Bronchial epithelial cell (primary cell): ENCODE measurements around the gene USF2. TPM values are rescaled to one million over a fixed set of nuclear protein-coding genes. Genes with fewer than 3 reads are reported as not detected.

Experiments
- DNase-seq: peaks from one replicate; pipeline ENCODE4 v3.0.0-alpha.2; 2010; ENCODE audit warnings: low read depth
- FAIRE-seq: peaks from 2 replicates; lab custom pipeline; 2011; peaks lifted over from hg19 to GRCh38; lab: Jason Lieb, UNC
- H3K27me3 ChIP-seq: 2 replicates; pipeline ENCODE4 v1.5.1; 2011; ENCODE audit warnings: low read length; ENCODE audit not compliant: control insufficient read depth, insufficient read depth
- H3K36me3 ChIP-seq: 2 replicates; pipeline ENCODE4 v1.5.1; 2011; ENCODE audit warnings: low read length; ENCODE audit not compliant: control insufficient read depth, insufficient read depth
- H3K4me3 ChIP-seq: 2 replicates; pipeline ENCODE4 v1.5.1; 2011; ENCODE audit warnings: mild to moderate bottlenecking, low read depth, low read length, control low read depth
- total RNA-seq: library from RNA; depleted of rRNA; stranded (reverse); fragments of >200 nt; gene quantifications from 2 replicates; pipeline ENCODE4 v1.2.1, GENCODE V29; 2014
- TF ChIP-seq, protein P1 (sequence below): IDR thresholded peaks from 2 replicates; pipeline ENCODE4 v1.5.1; 2011; ENCODE audit warnings: mild to moderate bottlenecking, moderate library complexity, low read length, control low read depth, inconsistent platforms; ENCODE audit not compliant: insufficient read depth, severe bottlenecking

The USF2 gene
- total RNA-seq, 1 donor from 2014 or later: 60.8 TPM

DNA sequence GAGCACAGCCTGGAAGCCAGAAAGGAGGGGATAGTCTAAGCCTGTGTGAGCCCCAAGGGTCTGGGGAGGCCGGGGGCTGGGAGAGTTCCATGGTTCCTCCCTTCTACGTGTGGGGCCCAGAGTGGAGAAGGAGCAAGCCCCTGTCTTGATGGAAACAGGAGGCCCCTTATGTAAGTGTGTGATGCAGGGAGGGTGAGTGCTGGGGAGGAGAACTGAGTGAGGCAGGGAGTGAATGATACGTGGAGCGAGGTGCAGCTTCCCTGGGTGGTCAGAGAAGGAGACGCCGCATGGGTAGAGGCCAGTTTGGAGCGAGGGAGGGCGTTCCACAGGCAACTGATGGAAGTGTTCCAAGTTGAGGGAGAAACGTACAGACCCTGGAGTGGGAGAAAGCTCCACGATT, 39.2 kb downstream of the USF2 start:
- no peak overlapping the region for H3K4me3 ChIP-seq
- H3K27me3 ChIP-seq: no peaks in the 10 kb centered on the region
- no peak for FAIRE-seq
- H3K36me3 ChIP-seq: no peaks in the 10 kb centered on the region
- no peak for DNase-seq
- TF ChIP-seq, protein P1, sequence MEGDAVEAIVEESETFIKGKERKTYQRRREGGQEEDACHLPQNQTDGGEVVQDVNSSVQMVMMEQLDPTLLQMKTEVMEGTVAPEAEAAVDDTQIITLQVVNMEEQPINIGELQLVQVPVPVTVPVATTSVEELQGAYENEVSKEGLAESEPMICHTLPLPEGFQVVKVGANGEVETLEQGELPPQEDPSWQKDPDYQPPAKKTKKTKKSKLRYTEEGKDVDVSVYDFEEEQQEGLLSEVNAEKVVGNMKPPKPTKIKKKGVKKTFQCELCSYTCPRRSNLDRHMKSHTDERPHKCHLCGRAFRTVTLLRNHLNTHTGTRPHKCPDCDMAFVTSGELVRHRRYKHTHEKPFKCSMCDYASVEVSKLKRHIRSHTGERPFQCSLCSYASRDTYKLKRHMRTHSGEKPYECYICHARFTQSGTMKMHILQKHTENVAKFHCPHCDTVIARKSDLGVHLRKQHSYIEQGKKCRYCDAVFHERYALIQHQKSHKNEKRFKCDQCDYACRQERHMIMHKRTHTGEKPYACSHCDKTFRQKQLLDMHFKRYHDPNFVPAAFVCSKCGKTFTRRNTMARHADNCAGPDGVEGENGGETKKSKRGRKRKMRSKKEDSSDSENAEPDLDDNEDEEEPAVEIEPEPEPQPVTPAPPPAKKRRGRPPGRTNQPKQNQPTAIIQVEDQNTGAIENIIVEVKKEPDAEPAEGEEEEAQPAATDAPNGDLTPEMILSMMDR: no peak

- TF ChIP-seq, protein P1: no peak
- DNase-seq: no peak
- Histone ChIP-seq H3K36me3 (no peaks in the 10 kb centered on the region), H3K4me3 (no peak overlapping the region), H3K27me3 (no peaks in the 10 kb centered on the region)
- FAIRE-seq: no peak
Observed at GRCh38 chr19:35308910-35309309, 40.1 kb downstream of the USF2 start.

DNA sequence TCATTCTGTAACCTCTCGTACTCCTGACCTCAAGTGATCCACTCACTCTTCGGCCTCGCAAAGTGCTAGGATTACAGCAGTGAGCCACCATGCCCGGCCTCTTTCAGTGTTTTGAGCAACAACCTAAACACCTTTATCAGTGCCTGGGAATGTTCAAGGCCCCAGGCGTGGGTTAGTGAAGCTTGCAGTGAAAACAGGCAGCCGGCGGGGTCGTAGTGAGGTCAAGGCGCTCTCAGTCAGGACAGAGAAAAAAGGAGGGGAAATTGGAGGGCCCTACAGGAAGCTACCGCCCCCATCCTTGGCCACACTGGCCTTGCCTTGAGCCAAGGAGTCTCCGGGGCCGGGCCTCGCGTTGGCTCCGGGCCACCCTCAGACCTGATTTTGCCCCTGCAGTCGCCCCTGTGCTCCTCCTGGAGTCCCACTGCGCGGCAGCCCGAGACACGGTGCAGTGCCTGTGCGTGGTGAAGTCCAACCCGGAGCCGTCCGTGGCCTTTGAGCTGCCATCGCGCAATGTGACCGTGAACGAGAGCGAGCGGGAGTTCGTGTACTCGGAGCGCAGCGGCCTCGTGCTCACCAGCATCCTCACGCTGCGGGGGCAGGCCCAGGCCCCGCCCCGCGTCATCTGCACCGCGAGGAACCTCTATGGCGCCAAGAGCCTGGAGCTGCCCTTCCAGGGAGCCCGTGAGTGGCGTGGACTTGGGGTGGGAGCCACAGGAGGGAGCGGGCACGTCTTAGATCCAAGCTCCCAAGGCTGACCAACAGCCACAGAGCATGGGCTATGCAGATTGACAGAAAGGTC, 40.9 kb downstream of the USF2 start:
- no peaks in the 10 kb centered on the region for H3K27me3 ChIP-seq
- FAIRE-seq: no peak
- no peak overlapping the region for H3K4me3 ChIP-seq
- no peaks in the 10 kb centered on the region for H3K36me3 ChIP-seq
- TF ChIP-seq, protein P1: no peak
- no peak for DNase-seq

DNA sequence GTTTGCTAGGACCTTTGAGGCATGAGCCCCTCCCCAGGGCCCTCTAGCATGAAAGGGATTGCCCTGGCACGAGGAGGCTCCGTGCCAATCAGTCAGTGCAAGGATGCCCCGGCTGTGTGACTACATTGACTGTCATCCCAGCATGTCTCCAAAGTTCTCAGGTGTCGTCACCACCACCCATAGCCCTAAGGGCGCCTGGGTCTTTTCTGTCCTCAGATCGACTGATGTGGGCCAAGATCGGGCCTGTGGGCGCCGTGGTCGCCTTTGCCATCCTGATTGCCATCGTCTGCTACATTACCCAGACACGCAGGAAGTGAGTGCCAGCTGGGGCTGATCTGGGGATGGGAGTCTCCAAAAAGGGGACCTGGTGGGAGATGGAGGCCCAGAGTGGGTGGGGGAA, 41.6 kb downstream of the USF2 start:
- no peak for DNase-seq
- Histone ChIP-seq H3K4me3 (no peak overlapping the region), H3K36me3 (no peaks in the 10 kb centered on the region), H3K27me3 (no peaks in the 10 kb centered on the region)
- no peak for FAIRE-seq
- TF ChIP-seq, protein P1: no peak

GRCh38 chr19:35310811-35311465, 42.2 kb downstream of the USF2 start:
- no peak for FAIRE-seq
- no peaks in the 10 kb centered on the region for H3K27me3 ChIP-seq
- H3K4me3 ChIP-seq: no peak overlapping the region

More at GRCh38 chr19:35310811-35311465, 42.2 kb downstream of the USF2 start:
- TF ChIP-seq, protein P1: no peak
- DNase-seq: no peak
- no peaks in the 10 kb centered on the region for H3K36me3 ChIP-seq
